Endothelial cell of umbilical vein (primary cell): Measurements from ENCODE around the gene ZNF416. TPM values are rescaled to one million over a fixed set of nuclear protein-coding genes. Genes with fewer than 3 reads are reported as not detected.

Source experiments
- BruUV-seq: library from RNA; stranded (reverse); fragments of 400-500 nt; replicated peaks from 2 replicates; lab custom pipeline; 2021; lab: Mats Ljungman, UMichigan
- CTCF ChIA-PET: fragments of 300-600, 350-600 bp; sonication (Branson Sonifier 250); formaldehyde crosslinking; loops from one replicate; lab custom pipeline; 2021; ENCODE audit warnings: antibody characterized with exemption, inconsistent platforms; lab: Charles Lee
- POLR2A ChIA-PET: fragments of 300-600, 350-600 bp; sonication (Branson Sonifier 250); formaldehyde crosslinking; loops from one replicate; lab custom pipeline; 2021; ENCODE audit warnings: antibody characterized with exemption, inconsistent platforms; lab: Charles Lee
- DNase-seq: peaks from one replicate; pipeline ENCODE4 v3.0.0-alpha.2; 2011; ENCODE audit warnings: low read depth, low spot score
- FAIRE-seq: peaks from 2 replicates; lab custom pipeline; 2011; peaks lifted over from hg19 to GRCh38; lab: Jason Lieb, UNC
- H2AFZ ChIP-seq: 2 replicates; pipeline ENCODE4 v1.6.0; 2012; ENCODE audit warnings: low read depth, low read length, control low read depth, inconsistent platforms
- H3K27ac ChIP-seq: 2 replicates; pipeline ENCODE4 v1.5.1; 2011; ENCODE audit warnings: low read depth, mild to moderate bottlenecking, control low read depth, low read length, moderate library complexity; ENCODE audit not compliant: insufficient read depth
- H3K27me3 ChIP-seq, 2 experiments: 2 replicates each; pipeline versions ENCODE4 v1.6.0 to v1.6.1; 2011; ENCODE audit warnings: low read length in 2 of 2, mixed read lengths in 1 of 2; ENCODE audit not compliant: control insufficient read depth in 2 of 2, insufficient read depth in 2 of 2
- H3K36me3 ChIP-seq, 2 experiments: 2 replicates in 1 of 2; 3 replicates in 1 of 2; pipeline ENCODE4 v1.5.1; 2011; ENCODE audit warnings: low read length in 2 of 2, mild to moderate bottlenecking in 1 of 2, moderate library complexity in 1 of 2; ENCODE audit not compliant: control insufficient read depth in 2 of 2, insufficient read depth in 2 of 2; ENCODE audit errors: extremely low read depth in 1 of 2
- H3K4me1 ChIP-seq: 3 replicates; pipeline ENCODE4 v1.5.1; 2011; ENCODE audit warnings: mild to moderate bottlenecking, low read length; ENCODE audit not compliant: control insufficient read depth, insufficient read depth; ENCODE audit errors: extremely low read depth
- H3K4me2 ChIP-seq: 2 replicates; pipeline ENCODE4 v1.6.1; 2011; ENCODE audit warnings: low read length, control low read depth, mixed read lengths; ENCODE audit not compliant: insufficient read depth
- H3K4me3 ChIP-seq, 3 experiments: fragments of 200-600 bp in 1 of 3; sonication (generic), shearing (Covaris generic) in 1 of 3; replicated peaks in 1 of 3; 2 replicates each; pipeline ENCODE4 v1.5.1; 2011 to 2016; ENCODE audit warnings: control low read depth in 3 of 3, low read length in 3 of 3, mild to moderate bottlenecking in 2 of 3, inconsistent platforms in 1 of 3, low read depth in 1 of 3, moderate library complexity in 1 of 3; ENCODE audit not compliant: insufficient read depth in 1 of 3
- H3K79me2 ChIP-seq: 2 replicates; pipeline ENCODE4 v1.6.0; 2012; ENCODE audit warnings: low read length, inconsistent platforms; ENCODE audit not compliant: control insufficient read depth, insufficient read depth
- H3K9ac ChIP-seq: replicated peaks from 2 replicates; pipeline ENCODE3; 2011; ENCODE audit warnings: low read length, control low read depth; ENCODE audit not compliant: insufficient read depth; ENCODE audit errors: extremely low read depth
- H3K9me1 ChIP-seq: replicated peaks from 3 replicates; pipeline ENCODE4 v1.6.0; 2011; ENCODE audit warnings: mild to moderate bottlenecking, low read length; ENCODE audit not compliant: control insufficient read depth, insufficient read depth; ENCODE audit errors: extremely low read depth
- H3K9me3 ChIP-seq: replicated peaks from 2 replicates; pipeline ENCODE4 v1.5.1; 2012; ENCODE audit warnings: low read length, inconsistent platforms; ENCODE audit not compliant: control insufficient read depth, insufficient read depth
- H4K20me1 ChIP-seq: replicated peaks from 2 replicates; pipeline ENCODE3; 2011; ENCODE audit warnings: mild to moderate bottlenecking, low read length; ENCODE audit not compliant: control insufficient read depth, insufficient read depth; ENCODE audit errors: extremely low read depth
- CTCF ChIP-seq, 2 donors: IDR thresholded peaks; 1 replicate in 1 of 2; 2 replicates in 1 of 2; pipeline ENCODE4 v1.5.1; 2011; ENCODE audit warnings: low read length in 2 of 2, mild to moderate bottlenecking in 2 of 2, moderate library complexity in 2 of 2, control low read depth in 1 of 2, inconsistent platforms in 1 of 2, low read depth in 1 of 2; ENCODE audit not compliant: insufficient read depth in 1 of 2; ENCODE audit errors: extremely low read depth in 1 of 2
- EZH2 ChIP-seq: IDR thresholded peaks from 2 replicates; pipeline ENCODE4 v1.6.1; 2012; ENCODE audit warnings: borderline replicate concordance, low read depth, mild to moderate bottlenecking, moderate library complexity, low read length, inconsistent platforms; ENCODE audit not compliant: severe bottlenecking
- FOS ChIP-seq: IDR thresholded peaks from 2 replicates; pipeline ENCODE4 v1.6.1; 2011; ENCODE audit warnings: mild to moderate bottlenecking, low read length, moderate library complexity, borderline replicate concordance; ENCODE audit not compliant: insufficient read depth
- GATA2 ChIP-seq: IDR thresholded peaks from 2 replicates; pipeline ENCODE4 v1.7.0; 2011; ENCODE audit warnings: low read depth, mild to moderate bottlenecking, moderate library complexity, mixed read lengths, low read length; ENCODE audit not compliant: insufficient read length, insufficient read depth
- JUN ChIP-seq: IDR thresholded peaks from 2 replicates; pipeline ENCODE4 v1.6.1; 2011; ENCODE audit warnings: borderline replicate concordance, low read depth; ENCODE audit not compliant: insufficient read length, insufficient read depth
- MAX ChIP-seq: IDR thresholded peaks from 2 replicates; pipeline ENCODE4 v1.6.1; 2011; ENCODE audit not compliant: insufficient read depth, insufficient read length
- MYC ChIP-seq: IDR thresholded peaks from one replicate; pipeline ENCODE4 v1.6.1; 2011; ENCODE audit warnings: mild to moderate bottlenecking, low read depth, low read length
- POLR2A ChIP-seq: IDR thresholded peaks from 2 replicates; pipeline ENCODE4 v1.6.1; 2012; ENCODE audit warnings: low read depth, mild to moderate bottlenecking, control low read depth, low read length
- POLR2AphosphoS5 ChIP-seq: IDR thresholded peaks from 2 replicates; pipeline ENCODE4 v1.6.1; 2012; ENCODE audit warnings: low read depth, mild to moderate bottlenecking, control low read depth, low read length, moderate library complexity; ENCODE audit not compliant: insufficient read depth
- dilution Hi-C: fragments of 300-500 bp; cut with MboI; formaldehyde crosslinking; loops from one replicate; pipeline ENCODE4 v1.15.0; 2019; ENCODE audit warnings: low sequenced_read_pairs; ENCODE audit not compliant: extremely low pct_ligation_motif_present
- intact Hi-C: fragments of 100-400 bp; cut with micrococcal nuclease; formaldehyde crosslinking; loops from one replicate; pipeline ENCODE4 v1.10.0; 2022
- polyA plus RNA-seq, 4 experiments: library from polyadenylated mRNA; depleted of rRNA in 3 of 4; stranded (reverse) in 3 of 4; unstranded in 1 of 4; fragments of >200 nt; gene quantifications; 2 replicates each; pipeline versions ENCODE4 v1.2.1 to v1.2.3, GENCODE V29; 2011 to 2012; ENCODE audit warnings: missing spikeins in 1 of 4
- total RNA-seq: library from RNA; stranded (reverse); gene quantifications from 2 replicates; pipeline ENCODE4 v1.2.3, GENCODE V29; 2021

ZNF416 gene
- total and polyA plus RNA-seq, 2 donors (not counting 3 experiments of a cell fraction or from before 2014, with no cell fraction given): 1.4 to 3.8 TPM

- intact Hi-C loops: no loop called here
- peak overlapping the region; percentile 69 for H3K4me2 ChIP-seq
- ChIA-PET CTCF (no interaction called here), POLR2A (interaction anchor here (0.6 kb wide), 1 partner anchor 625 kb away, joined by 3 read pairs; no protein-coding TSS in a partner anchor)
- H3K79me2 ChIP-seq: no peaks in the 10 kb centered on the region
- DNase-seq (no peak), FAIRE-seq (no peak)
- peaks cover 0 to 14% of the 10 kb centered on the region in 2 experiments for H3K36me3 ChIP-seq
- no peaks in the 10 kb centered on the region for H4K20me1 ChIP-seq
- peaks cover 11% of the 10 kb centered on the region for H3K4me1 ChIP-seq
- H2AFZ ChIP-seq: no peak overlapping the region
- H3K9me1 ChIP-seq: no peaks in the 10 kb centered on the region
- BruUV-seq: no TSS peak
- dilution Hi-C loops: no loop called here
- no peaks in the 10 kb centered on the region for H3K27me3 ChIP-seq
- no peak overlapping the region for H3K9ac ChIP-seq
- H3K27ac ChIP-seq: no peak overlapping the region
- no peaks in the 10 kb centered on the region for H3K9me3 ChIP-seq
- TF ChIP-seq POLR2AphosphoS5 (no peak), JUN (no peak), FOS (no peak), CTCF (IDR thresholded peaks at IDR 0.05; ENCODE audit: extremely low read depth in 1 of 2, insufficient read depth in 1 of 2, low read depth in 1 of 2, low read length in 2 of 2) (no peak), EZH2 (no peak), POLR2A (no peak), MAX (no peak), MYC (no peak), GATA2 (no peak)
- H3K4me3 ChIP-seq: peak overlapping the region in 2 of 3 experiments; percentile 67 to 79
Observed at GRCh38 chr19:57558525-57558924, 20.2 kb downstream of the ZNF416 start.
